Body of pancreas (tissue), 4 donors: ENCODE measurements around the gene CDHR3. TPM values are rescaled to one million over a fixed set of nuclear protein-coding genes. Genes with fewer than 3 reads are reported as not detected.

Experiments used
- ATAC-seq: fragments of 150-250 bp; one replicate; pipeline ENCODE4 v1.9.1; 2016
- DNase-seq, 4 donors: peaks; one replicate each; pipeline ENCODE4 v3.0.0-alpha.2; 2019
- H3K27ac ChIP-seq, 4 donors: fragments of 200-600 bp; sonication (generic); 1 replicate in 3 of 4; 2 replicates in 1 of 4; pipeline versions ENCODE4 v1.5.1 to v1.6.1; 2016 to 2019; ENCODE audit warnings: mild to moderate bottlenecking in 1 of 4, mixed read lengths in 1 of 4, moderate library complexity in 1 of 4
- H3K27me3 ChIP-seq, 2 donors: fragments of 200-600 bp; sonication (generic); one replicate each; pipeline ENCODE4 v1.6.0; 2016; ENCODE audit warnings: mild to moderate bottlenecking in 1 of 2
- H3K36me3 ChIP-seq, 2 donors: fragments of 200-600 bp; sonication (generic); replicated peaks in 1 of 2; 2 replicates each; pipeline ENCODE4 v1.5.1; 2016; ENCODE audit warnings: low read depth in 2 of 2; ENCODE audit not compliant: insufficient read depth in 1 of 2
- H3K4me1 ChIP-seq: fragments of 200-600 bp; sonication (generic); one replicate; pipeline ENCODE4 v1.6.0; 2016
- H3K4me3 ChIP-seq, 2 donors: fragments of 200-600 bp; sonication (generic); 1 replicate in 1 of 2; 2 replicates in 1 of 2; pipeline ENCODE4 v1.5.1; 2016 to 2019
- H3K9me3 ChIP-seq, 3 donors: fragments of 200-600 bp; sonication (generic); 1 replicate in 2 of 3; 2 replicates in 1 of 3; pipeline ENCODE4 v1.5.1; 2016
- CTCF ChIP-seq, 7 experiments: fragments of 450-650 bp in 4 of 7; fragments of 200-600 bp in 3 of 7; sonication (generic) in 3 of 7; IDR thresholded peaks; one replicate each; pipeline ENCODE4 v1.5.1; 2016 to 2019; ENCODE audit warnings: antibody characterized with exemption in 7 of 7
- POLR2A ChIP-seq, 3 donors: fragments of 450-650 bp; IDR thresholded peaks; one replicate each; pipeline ENCODE4 v1.6.1; 2016; ENCODE audit warnings: antibody characterized with exemption in 3 of 3, mild to moderate bottlenecking in 2 of 3
- WGBS, 2 donors: methylation state at CpG; one replicate each; pipeline ENCODE4 v1.1.5; 2017; 5-methylcytosine and 5-hydroxymethylcytosine counted together
- intact Hi-C: fragments of 100-400 bp; cut with DNase I; formaldehyde crosslinking; loops from one replicate; pipeline ENCODE4 v1.15.1; 2023
- total RNA-seq, 2 donors: library from RNA; depleted of rRNA; stranded (reverse); fragments of >200 nt; gene quantifications; one replicate each; pipeline ENCODE4 v1.1.0, GENCODE V29; 2016

Gene CDHR3
- total RNA-seq, 2 donors from 2014 or later = 1.6 to 14.8 TPM

GRCh38 chr7:106015381-106016218 lies 52.5 kb downstream of the CDHR3 start:
- ATAC-seq (no peak), DNase-seq (no peak)
- no peak overlapping the region for H3K4me3 ChIP-seq
- TF ChIP-seq POLR2A (IDR thresholded peaks at IDR 0.05) (no peak), CTCF (IDR thresholded peaks at IDR 0.05) (no peak)
- H3K27me3 ChIP-seq = no peaks in the 10 kb centered on the region
- 73 to 77% methylated on average over 11 of the region's 11 CpGs for WGBS, 2 donors
- H3K4me1 ChIP-seq = no peaks in the 10 kb centered on the region
- no peaks in the 10 kb centered on the region for H3K9me3 ChIP-seq
- intact Hi-C loops = no loop called here
- H3K36me3 ChIP-seq = no peaks in the 10 kb centered on the region
- H3K27ac ChIP-seq = no peak overlapping the region

GRCh38 chr7:106016331-106016730 lies 53.3 kb downstream of the CDHR3 start:
- Histone ChIP-seq H3K27me3 (no peaks in the 10 kb centered on the region), H3K4me3 (no peak overlapping the region), H3K27ac (no peak overlapping the region), H3K4me1 (no peaks in the 10 kb centered on the region), H3K36me3 (no peaks in the 10 kb centered on the region), H3K9me3 (no peaks in the 10 kb centered on the region)
- intact Hi-C loops = no loop called here
- ATAC-seq (no peak), DNase-seq (no peak)
- TF ChIP-seq CTCF (IDR thresholded peaks at IDR 0.05) = no peak
- no peak for TF ChIP-seq POLR2A (IDR thresholded peaks at IDR 0.05)
- 67 to 71% methylated on average over 3 of the region's 3 CpGs for WGBS, 2 donors

- no peak for ATAC-seq
- TF ChIP-seq POLR2A (IDR thresholded peaks at IDR 0.05) = no peak
- no peak for TF ChIP-seq CTCF (IDR thresholded peaks at IDR 0.05)
- H3K27me3 ChIP-seq = no peaks in the 10 kb centered on the region
- 93% methylated on average over 4 of the region's 4 CpGs for WGBS, 2 donors
- no peak overlapping the region for H3K4me3 ChIP-seq
- H3K4me1 ChIP-seq = no peaks in the 10 kb centered on the region
- no peaks in the 10 kb centered on the region for H3K36me3 ChIP-seq
- H3K27ac ChIP-seq = no peak overlapping the region
- intact Hi-C loops = no loop called here
- DNase-seq = no peak
- H3K9me3 ChIP-seq = no peaks in the 10 kb centered on the region
Measured at GRCh38 chr7:106017657-106018056, 54.6 kb downstream of the CDHR3 start.

- no peaks in the 10 kb centered on the region for H3K36me3 ChIP-seq
- H3K27ac ChIP-seq = no peak overlapping the region
- H3K4me3 ChIP-seq = no peak overlapping the region
- no peak for DNase-seq
- no peak for TF ChIP-seq CTCF (IDR thresholded peaks at IDR 0.05)
- TF ChIP-seq POLR2A (IDR thresholded peaks at IDR 0.05) = no peak
- no peak for ATAC-seq
- WGBS, 2 donors = 80 to 84% methylated on average over 11 to 14 of the region's 14 CpGs
- H3K27me3 ChIP-seq = no peaks in the 10 kb centered on the region
- intact Hi-C loops = no loop called here
- H3K4me1 ChIP-seq = no peaks in the 10 kb centered on the region
- no peaks in the 10 kb centered on the region for H3K9me3 ChIP-seq
Measured at GRCh38 chr7:106018566-106019469, 55.8 kb downstream of the CDHR3 start.
